SKM-1 treated with dmso at 0.1 percent for 144 hours (cell line): ENCODE measurements around the gene PMFBP1.

Experiments
- DNase-seq: peaks from one replicate; lab custom pipeline; 2025; ENCODE audit not compliant: unreplicated experiment; lab: John Stamatoyannopoulos, UW

Gene PMFBP1

GRCh38 chr16:72189865-72190371 lies 18.0 kb upstream of the PMFBP1 start:
- DNase-seq = no peak

GRCh38 chr16:72188541-72188940 lies 16.6 kb upstream of the PMFBP1 start:
- DNase-seq = no peak

- DNase-seq = no peak
Measured at GRCh38 chr16:72187551-72187950, 15.6 kb upstream of the PMFBP1 start.

- no peak for DNase-seq
Measured at GRCh38 chr16:72182976-72183375, 11.0 kb upstream of the PMFBP1 start.

- DNase-seq = no peak
Measured at GRCh38 chr16:72179204-72179970, 7.4 kb upstream of the PMFBP1 start.

- peak; percentile 20 for DNase-seq
Measured at GRCh38 chr16:72174726-72175125, 2.8 kb upstream of the PMFBP1 start.

GRCh38 chr16:72173997-72174396 lies 2.0 kb upstream of the PMFBP1 start:
- no peak for DNase-seq

- DNase-seq = no peak
Measured at GRCh38 chr16:72171236-72171635, 719 bp downstream of the PMFBP1 start.

GRCh38 chr16:72169708-72170107 lies 2.2 kb downstream of the PMFBP1 start:
- no peak for DNase-seq

GRCh38 chr16:72168365-72168764 lies 3.6 kb downstream of the PMFBP1 start:
- DNase-seq = no peak

- DNase-seq = no peak
Measured at GRCh38 chr16:72166954-72167561, 4.9 kb downstream of the PMFBP1 start.

GRCh38 chr16:72166151-72166550 lies 5.8 kb downstream of the PMFBP1 start:
- DNase-seq = no peak

GRCh38 chr16:72164691-72165090 lies 7.3 kb downstream of the PMFBP1 start:
- DNase-seq = no peak

- DNase-seq = no peak
Measured at GRCh38 chr16:72162105-72162692, 9.8 kb downstream of the PMFBP1 start.

GRCh38 chr16:72159801-72160200 lies 12.2 kb downstream of the PMFBP1 start:
- no peak for DNase-seq

- no peak for DNase-seq
Measured at GRCh38 chr16:72159386-72159785, 12.6 kb downstream of the PMFBP1 start.

GRCh38 chr16:72149676-72150464 lies 22.1 kb downstream of the PMFBP1 start:
- DNase-seq = peak; percentile 15

- DNase-seq = no peak
Measured at GRCh38 chr16:72142476-72142875, 29.5 kb downstream of the PMFBP1 start.

- DNase-seq = no peak
Measured at GRCh38 chr16:72139908-72140307, 32.0 kb downstream of the PMFBP1 start.

GRCh38 chr16:72138064-72138572 lies 33.8 kb downstream of the PMFBP1 start:
- DNase-seq = no peak
